ENCODE measurements around the gene TLDC2.

The TLDC2 gene

DNA sequence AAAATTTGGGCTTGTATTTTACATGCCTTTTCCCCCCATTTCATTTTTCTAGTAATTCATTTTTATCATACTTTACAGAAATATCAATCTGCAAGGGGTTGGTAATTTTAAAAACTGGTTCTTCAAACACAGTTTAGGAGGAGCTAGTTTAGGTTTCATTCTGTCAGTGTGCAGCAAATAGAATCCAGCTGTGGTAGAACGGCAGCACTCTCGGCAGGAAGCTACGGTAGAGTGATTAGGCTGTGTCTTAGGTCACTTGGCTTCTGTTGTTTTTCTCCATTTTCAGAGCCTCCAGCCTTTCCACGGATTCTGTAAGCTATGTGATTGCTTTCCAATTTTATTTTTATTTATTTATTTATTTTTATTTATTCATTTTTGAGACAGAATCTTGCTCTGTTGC lies 32.7 kb downstream of the TLDC2 start:
- no peak overlapping the region for H3K27ac ChIP-seq (replicated peaks)
- DNase-seq (ENCODE audit: low read depth in 1 of 2, low spot score in 1 of 2): no peak
- H3K27me3 ChIP-seq (ENCODE audit: insufficient read depth, poor library complexity, severe bottlenecking): no peaks in the 10 kb centered on the region
- no peak for TF ChIP-seq CTCF (IDR thresholded peaks at IDR 0.05; ENCODE audit: insufficient read depth, low read length)
- no peak for TF ChIP-seq POLR2AphosphoS5 (IDR thresholded peaks at IDR 0.05; ENCODE audit: low read depth)
- TF ChIP-seq, protein P1, sequence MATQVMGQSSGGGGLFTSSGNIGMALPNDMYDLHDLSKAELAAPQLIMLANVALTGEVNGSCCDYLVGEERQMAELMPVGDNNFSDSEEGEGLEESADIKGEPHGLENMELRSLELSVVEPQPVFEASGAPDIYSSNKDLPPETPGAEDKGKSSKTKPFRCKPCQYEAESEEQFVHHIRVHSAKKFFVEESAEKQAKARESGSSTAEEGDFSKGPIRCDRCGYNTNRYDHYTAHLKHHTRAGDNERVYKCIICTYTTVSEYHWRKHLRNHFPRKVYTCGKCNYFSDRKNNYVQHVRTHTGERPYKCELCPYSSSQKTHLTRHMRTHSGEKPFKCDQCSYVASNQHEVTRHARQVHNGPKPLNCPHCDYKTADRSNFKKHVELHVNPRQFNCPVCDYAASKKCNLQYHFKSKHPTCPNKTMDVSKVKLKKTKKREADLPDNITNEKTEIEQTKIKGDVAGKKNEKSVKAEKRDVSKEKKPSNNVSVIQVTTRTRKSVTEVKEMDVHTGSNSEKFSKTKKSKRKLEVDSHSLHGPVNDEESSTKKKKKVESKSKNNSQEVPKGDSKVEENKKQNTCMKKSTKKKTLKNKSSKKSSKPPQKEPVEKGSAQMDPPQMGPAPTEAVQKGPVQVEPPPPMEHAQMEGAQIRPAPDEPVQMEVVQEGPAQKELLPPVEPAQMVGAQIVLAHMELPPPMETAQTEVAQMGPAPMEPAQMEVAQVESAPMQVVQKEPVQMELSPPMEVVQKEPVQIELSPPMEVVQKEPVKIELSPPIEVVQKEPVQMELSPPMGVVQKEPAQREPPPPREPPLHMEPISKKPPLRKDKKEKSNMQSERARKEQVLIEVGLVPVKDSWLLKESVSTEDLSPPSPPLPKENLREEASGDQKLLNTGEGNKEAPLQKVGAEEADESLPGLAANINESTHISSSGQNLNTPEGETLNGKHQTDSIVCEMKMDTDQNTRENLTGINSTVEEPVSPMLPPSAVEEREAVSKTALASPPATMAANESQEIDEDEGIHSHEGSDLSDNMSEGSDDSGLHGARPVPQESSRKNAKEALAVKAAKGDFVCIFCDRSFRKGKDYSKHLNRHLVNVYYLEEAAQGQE (IDR thresholded peaks at IDR 0.05; ENCODE audit: insufficient replicate concordance, low read depth): no peak
- no peak for TF ChIP-seq GABPA (IDR thresholded peaks at IDR 0.05; ENCODE audit: low read depth)
- H3K4me3 ChIP-seq (replicated peaks; ENCODE audit: insufficient read depth, low read length): no peak overlapping the region

DNA sequence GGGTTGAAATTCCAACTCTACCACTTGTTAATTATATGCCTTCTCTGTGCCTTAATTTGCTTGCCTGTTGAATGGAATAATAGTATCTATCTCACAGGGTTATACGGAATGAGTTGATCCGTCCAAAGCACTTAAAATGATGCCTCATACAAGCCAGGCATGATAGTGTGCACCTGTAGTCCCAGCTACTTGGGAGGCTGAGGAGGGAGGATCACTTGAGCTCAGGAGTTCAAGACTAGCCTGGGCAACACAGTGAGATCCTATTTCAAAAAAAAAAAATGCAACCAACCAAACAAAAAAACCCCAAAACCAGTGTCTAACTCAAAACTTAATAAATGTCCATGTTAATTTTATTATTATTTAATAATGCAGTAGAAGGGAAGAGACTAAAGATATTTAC lies 40.3 kb downstream of the TLDC2 start:
- Histone ChIP-seq H3K4me3 (replicated peaks; ENCODE audit: insufficient read depth, low read length) (no peak overlapping the region), H3K27me3 (ENCODE audit: insufficient read depth, poor library complexity, severe bottlenecking) (no peaks in the 10 kb centered on the region), H3K27ac (replicated peaks) (no peak overlapping the region)
- no peak for DNase-seq (ENCODE audit: low read depth in 1 of 2, low spot score in 1 of 2)
- no peak for TF ChIP-seq GABPA (IDR thresholded peaks at IDR 0.05; ENCODE audit: low read depth)
- TF ChIP-seq, protein P1 (IDR thresholded peaks at IDR 0.05; ENCODE audit: insufficient replicate concordance, low read depth): no peak
- TF ChIP-seq CTCF (IDR thresholded peaks at IDR 0.05; ENCODE audit: insufficient read depth, low read length): no peak
- no peak for TF ChIP-seq POLR2AphosphoS5 (IDR thresholded peaks at IDR 0.05; ENCODE audit: low read depth)
- no peak for TF ChIP-seq SPI1 (IDR thresholded peaks at IDR 0.05; ENCODE audit: borderline replicate concordance, low read depth)

GRCh38 chr20:36917240-36917639 lies 41.3 kb downstream of the TLDC2 start:
- H3K27me3 ChIP-seq (ENCODE audit: insufficient read depth, poor library complexity, severe bottlenecking): no peaks in the 10 kb centered on the region
- no peak for DNase-seq (ENCODE audit: low read depth in 1 of 2, low spot score in 1 of 2)
- TF ChIP-seq CTCF (IDR thresholded peaks at IDR 0.05; ENCODE audit: insufficient read depth, low read length): no peak
- TF ChIP-seq POLR2AphosphoS5 (IDR thresholded peaks at IDR 0.05; ENCODE audit: low read depth): no peak
- no peak for TF ChIP-seq GABPA (IDR thresholded peaks at IDR 0.05; ENCODE audit: low read depth)
- TF ChIP-seq SPI1 (IDR thresholded peaks at IDR 0.05; ENCODE audit: borderline replicate concordance, low read depth): no peak
- TF ChIP-seq, protein P1 (IDR thresholded peaks at IDR 0.05; ENCODE audit: insufficient replicate concordance, low read depth): no peak
- no peak overlapping the region for H3K27ac ChIP-seq (replicated peaks)
- H3K4me3 ChIP-seq (replicated peaks; ENCODE audit: insufficient read depth, low read length): no peak overlapping the region
